Lower leg skin (tissue), 4 donors: Measurements from ENCODE around the gene LEFTY2. TPM values are rescaled to one million over a fixed set of nuclear protein-coding genes. Genes with fewer than 3 reads are reported as not detected.

Experiments used
- DNase-seq, 2 donors: peaks; one replicate each; pipeline ENCODE4 v3.0.0-alpha.2; 2019; ENCODE audit warnings: low spot score in 2 of 2
- H3K4me3 ChIP-seq: fragments of 200-600 bp; sonication (generic); 2 replicates; pipeline ENCODE4 v1.5.1; 2017; ENCODE audit warnings: mild to moderate bottlenecking, low read depth; ENCODE audit not compliant: poor library complexity, severe bottlenecking
- CTCF ChIP-seq, 3 donors: fragments of 450-650 bp; IDR thresholded peaks; one replicate each; pipeline ENCODE4 v1.5.1; 2016; ENCODE audit warnings: antibody characterized with exemption in 3 of 3, mild to moderate bottlenecking in 3 of 3, moderate library complexity in 2 of 3
- POLR2A ChIP-seq, 2 donors: fragments of 450-650 bp; IDR thresholded peaks; one replicate each; pipeline ENCODE4 v1.6.1; 2016 to 2017; ENCODE audit warnings: antibody characterized with exemption in 2 of 2, mild to moderate bottlenecking in 1 of 2, moderate library complexity in 1 of 2
- WGBS, 2 donors: methylation state at CpG; one replicate each; pipeline ENCODE4 v1.1.5; 2018; 5-methylcytosine and 5-hydroxymethylcytosine counted together
- intact Hi-C: fragments of 100-400 bp; cut with DNase I; formaldehyde crosslinking; loops from one replicate; pipeline ENCODE4 v1.15.0; 2023; ENCODE audit warnings: low total_unique reads
- total RNA-seq, 4 donors: library from RNA; depleted of rRNA; stranded (reverse); fragments of >200 nt; gene quantifications; one replicate each; pipeline ENCODE4 v1.1.0, GENCODE V29; 2016

Gene LEFTY2
- total RNA-seq, 4 donors from 2014 or later, result 0.16 to 0.86 TPM; not detected in 2

DNA sequence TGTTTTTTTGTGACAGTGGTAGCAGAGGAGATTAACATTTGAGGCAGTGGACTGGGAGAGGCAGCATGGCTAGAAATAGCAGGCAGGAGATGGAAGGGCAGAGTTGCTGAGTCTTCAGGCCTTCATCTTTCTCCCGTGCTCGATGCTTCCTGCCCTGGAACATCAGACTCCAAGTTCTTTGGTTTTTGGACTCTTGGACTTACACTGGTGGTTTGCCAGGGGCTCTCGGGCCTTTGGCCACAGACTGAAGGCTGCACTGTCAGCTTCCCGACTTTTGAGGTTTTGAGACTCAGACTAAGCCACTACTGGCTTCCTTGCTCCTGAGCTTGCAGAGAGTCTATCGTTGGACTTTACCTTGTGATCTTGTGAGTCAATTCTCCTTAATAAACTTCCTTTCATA, 24.2 kb upstream of the LEFTY2 start:
- no peak for DNase-seq
- TF ChIP-seq CTCF (IDR thresholded peaks at IDR 0.05), result no peak
- no peak for TF ChIP-seq POLR2A (IDR thresholded peaks at IDR 0.05)
- WGBS, 2 donors, result 68 to 81% methylated on average over 5 of the region's 5 CpGs
- no peak overlapping the region for H3K4me3 ChIP-seq
- intact Hi-C loops, result no loop called here

GRCh38 chr1:225963735-225964530, 22.9 kb upstream of the LEFTY2 start:
- DNase-seq, result no peak
- no peak overlapping the region for H3K4me3 ChIP-seq
- 84 to 85% methylated on average over 15 of the region's 15 CpGs for WGBS, 2 donors
- no peak for TF ChIP-seq CTCF (IDR thresholded peaks at IDR 0.05)
- TF ChIP-seq POLR2A (IDR thresholded peaks at IDR 0.05), result no peak
- intact Hi-C loops, result no loop called here

DNA sequence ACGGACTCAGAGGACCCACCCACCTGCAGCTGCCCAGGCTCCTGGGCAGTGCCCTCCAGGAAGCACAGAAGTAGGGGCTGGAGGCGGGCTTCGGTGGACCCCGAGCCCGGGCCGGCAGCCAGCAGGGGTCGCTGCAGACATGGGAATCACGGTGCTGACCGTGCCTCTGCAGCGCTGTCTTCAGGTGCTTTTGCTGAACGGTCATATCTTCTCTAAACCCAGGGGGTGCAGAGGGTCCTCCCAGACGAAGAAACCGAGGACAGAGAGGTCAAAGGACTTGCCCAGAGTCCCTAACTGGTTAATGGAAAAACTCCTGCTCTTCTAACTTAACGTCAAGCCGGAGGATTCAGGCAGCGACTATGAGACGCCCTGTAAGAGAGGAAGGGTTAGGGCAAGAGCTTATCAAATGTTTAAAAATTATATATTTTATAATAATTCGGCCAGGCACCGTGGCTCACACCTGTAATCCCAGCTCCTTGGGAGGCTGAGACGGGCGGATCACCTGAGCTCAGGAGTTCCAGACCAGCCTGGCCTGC, 21.5 kb upstream of the LEFTY2 start:
- WGBS, 2 donors, result 28 to 36% methylated on average over 21 of the region's 21 CpGs
- H3K4me3 ChIP-seq, result no peak overlapping the region
- TF ChIP-seq CTCF (IDR thresholded peaks at IDR 0.05), result no peak
- TF ChIP-seq POLR2A (IDR thresholded peaks at IDR 0.05), result no peak
- intact Hi-C loops, result no loop called here
- DNase-seq, result no peak

DNA sequence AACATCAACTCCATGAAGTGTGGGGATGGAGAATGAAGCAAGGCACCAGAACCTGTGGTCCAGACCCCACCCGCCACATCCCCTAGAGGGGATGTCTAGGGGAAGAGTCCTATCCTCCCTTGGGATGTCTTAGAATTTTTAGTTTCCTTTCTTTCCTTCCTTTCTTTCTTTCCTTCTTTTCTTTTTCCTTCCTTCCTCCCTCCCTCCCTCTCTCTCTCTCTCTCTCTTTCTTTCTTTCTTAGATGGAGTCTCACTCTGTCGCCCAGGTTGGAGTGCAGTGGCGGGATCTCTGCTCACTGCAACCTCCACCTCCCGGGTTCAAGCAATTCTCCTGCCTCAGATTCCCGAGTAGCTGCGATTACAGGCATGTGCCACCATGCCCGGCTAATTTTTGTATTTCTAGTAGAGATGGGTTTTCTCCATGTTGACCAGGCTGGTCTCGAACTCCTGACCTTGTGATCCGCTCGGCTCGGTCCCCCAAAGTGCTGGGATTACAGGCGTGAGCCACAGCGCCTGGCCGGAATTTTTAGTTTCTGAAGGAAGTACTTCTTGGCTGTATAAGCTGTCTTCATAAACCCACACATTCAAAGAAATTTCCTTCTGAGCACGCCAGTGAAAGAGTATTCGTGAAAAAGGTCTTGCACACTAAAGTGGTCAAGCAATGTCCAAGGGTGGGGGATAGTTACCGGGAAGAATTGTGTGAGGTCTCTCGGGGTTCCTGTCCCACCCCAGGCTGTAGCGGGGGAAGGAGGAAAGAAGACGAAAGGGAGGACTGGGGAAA, 20.8 kb upstream of the LEFTY2 start:
- intact Hi-C loops, result no loop called here
- H3K4me3 ChIP-seq, result no peak overlapping the region
- no peak for DNase-seq

DNA sequence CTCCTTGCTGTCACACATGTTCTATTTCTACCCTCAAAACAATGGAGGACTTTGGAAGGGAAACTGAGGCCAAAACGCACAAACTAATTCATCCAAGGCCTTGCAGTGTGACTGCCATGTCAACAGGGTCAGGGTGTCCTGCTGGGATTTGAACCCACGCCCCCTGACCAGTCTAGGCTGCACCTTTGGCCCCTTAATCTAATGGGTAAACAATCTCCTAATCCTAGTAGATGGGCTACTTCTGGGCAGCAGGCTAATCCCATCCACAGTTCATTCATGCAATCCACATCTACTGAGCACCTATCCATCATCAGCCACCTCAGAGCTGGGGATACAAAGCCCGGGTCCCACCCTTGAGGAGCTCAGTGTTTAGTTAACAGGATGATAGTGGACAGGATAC, 17.0 kb upstream of the LEFTY2 start:
- DNase-seq, result no peak
- 78 to 95% methylated on average over 3 of the region's 3 CpGs for WGBS, 2 donors
- intact Hi-C loops, result no loop called here
- TF ChIP-seq CTCF (IDR thresholded peaks at IDR 0.05), result no peak
- TF ChIP-seq POLR2A (IDR thresholded peaks at IDR 0.05), result no peak
- no peak overlapping the region for H3K4me3 ChIP-seq

More for the DNA sequence above, 20.8 kb upstream of the LEFTY2 start:
- 63 to 70% methylated on average over 20 of the region's 20 CpGs for WGBS, 2 donors
- TF ChIP-seq CTCF (IDR thresholded peaks at IDR 0.05) (no peak), POLR2A (IDR thresholded peaks at IDR 0.05) (no peak)
